Astrocyte (in vitro differentiated cells and primary cell): Measurements from ENCODE around the gene ADGRD1.

ENCODE experiments used
- CTCF ChIP-seq: IDR thresholded peaks from 2 replicates; pipeline ENCODE4 v1.5.1; 2011; ENCODE audit warnings: low read depth, mild to moderate bottlenecking, inconsistent platforms, low read length, moderate library complexity; ENCODE audit not compliant: insufficient read depth
- EZH2 ChIP-seq: IDR thresholded peaks from 2 replicates; pipeline ENCODE4 v1.6.1; 2012; ENCODE audit warnings: mild to moderate bottlenecking, low read length, inconsistent platforms; ENCODE audit not compliant: insufficient read depth

- no peak for TF ChIP-seq CTCF
- no peak for TF ChIP-seq EZH2
These were observed 30.7 kb downstream of the ADGRD1 start for GRCh38 chr12:130984183-130985058.
